MM.1S (cell line): Measurements from ENCODE around the gene ENDOV.

Experiments
- DNase-seq: peaks from one replicate; pipeline ENCODE4 v3.0.0-alpha.2; 2015
- H2AFZ ChIP-seq: fragments of 300-600 bp; sonication (generic); 2 replicates; pipeline ENCODE4 v1.6.0; 2016; ENCODE audit warnings: antibody characterized with exemption, low read length
- H3F3A ChIP-seq: fragments of 300-600 bp; sonication (generic); 2 replicates; pipeline ENCODE4 v1.6.1; 2016; ENCODE audit warnings: mild to moderate bottlenecking, antibody characterized with exemption, low read length, moderate library complexity, mixed read lengths; ENCODE audit not compliant: insufficient read depth
- H3K27ac ChIP-seq: fragments of 300-600 bp; sonication (generic); 2 replicates; pipeline ENCODE4 v1.5.1; 2016; ENCODE audit warnings: mild to moderate bottlenecking, low read length
- H3K27me3 ChIP-seq: fragments of 300-600 bp; sonication (generic); replicated peaks from 2 replicates; pipeline ENCODE4 v1.6.0; 2016; ENCODE audit warnings: low read length; ENCODE audit not compliant: insufficient read depth
- H3K36me3 ChIP-seq: fragments of 300-600 bp; sonication (generic); replicated peaks from 2 replicates; pipeline ENCODE4 v1.6.1; 2016; ENCODE audit warnings: mild to moderate bottlenecking, low read length, mixed read lengths; ENCODE audit not compliant: insufficient read depth
- H3K4me1 ChIP-seq: fragments of 300-600 bp; sonication (generic); 2 replicates; pipeline ENCODE4 v1.6.1; 2016; ENCODE audit warnings: low read length, mixed read lengths
- H3K4me2 ChIP-seq: fragments of 300-600 bp; sonication (generic); 2 replicates; pipeline ENCODE4 v1.6.0; 2016; ENCODE audit warnings: low read depth, low read length
- H3K4me3 ChIP-seq: fragments of 300-600 bp; sonication (generic); 2 replicates; pipeline ENCODE4 v1.5.1; 2016; ENCODE audit warnings: low read length, mixed read lengths
- H3K79me2 ChIP-seq: fragments of 300-600 bp; sonication (generic); 2 replicates; pipeline ENCODE4 v1.6.1; 2016; ENCODE audit warnings: mixed run types, low read length, mixed read lengths
- H3K9ac ChIP-seq: fragments of 300-600 bp; sonication (generic); 2 replicates; pipeline ENCODE4 v1.6.1; 2016; ENCODE audit warnings: low read length, mixed read lengths
- H3K9me2 ChIP-seq: fragments of 300-600 bp; sonication (generic); replicated peaks from 2 replicates; pipeline ENCODE4 v1.6.1; 2016; ENCODE audit warnings: mild to moderate bottlenecking, low read length, mixed read lengths; ENCODE audit not compliant: insufficient read depth
- H3K9me3 ChIP-seq: fragments of 300-600 bp; sonication (generic); replicated peaks from 2 replicates; pipeline ENCODE4 v1.6.1; 2016; ENCODE audit warnings: mild to moderate bottlenecking, low read length, mixed read lengths; ENCODE audit not compliant: insufficient read depth
- H4K20me1 ChIP-seq: fragments of 300-600 bp; sonication (generic); 2 replicates; pipeline ENCODE4 v1.6.1; 2016; ENCODE audit warnings: mild to moderate bottlenecking, low read length, moderate library complexity, mixed read lengths; ENCODE audit not compliant: insufficient read depth
- EZH2 ChIP-seq: fragments of 300-600 bp; sonication (generic); optimal IDR thresholded peaks from 2 replicates; pipeline ENCODE3; 2017; ENCODE audit warnings: low read depth, mild to moderate bottlenecking, antibody characterized with exemption, low read length, mixed read lengths
- EZH2phosphoT487 ChIP-seq: fragments of 300-600 bp; sonication (generic); IDR thresholded peaks from 2 replicates; pipeline ENCODE4 v1.6.1; 2018; ENCODE audit warnings: antibody characterized with exemption, low read length
- TF ChIP-seq, protein P1 (sequence below): fragments of 300-600 bp; sonication (generic); IDR thresholded peaks from 2 replicates; pipeline ENCODE4 v1.5.1; 2016; ENCODE audit warnings: antibody characterized with exemption, low read length, mixed read lengths

The ENDOV gene

GRCh38 chr17:80380555-80381002 lies 34.4 kb upstream of the ENDOV start:
- Histone ChIP-seq H3K79me2 (no peaks in the 10 kb centered on the region), H3K9me2 (no peaks in the 10 kb centered on the region), H3K4me2 (no peak overlapping the region), H3K27ac (no peak overlapping the region), H2AFZ (no peak overlapping the region), H4K20me1 (no peaks in the 10 kb centered on the region), H3K9me3 (no peaks in the 10 kb centered on the region), H3K4me3 (no peak overlapping the region), H3F3A (no peaks in the 10 kb centered on the region), H3K4me1 (no peaks in the 10 kb centered on the region), H3K9ac (no peak overlapping the region), H3K36me3 (no peaks in the 10 kb centered on the region), H3K27me3 (no peaks in the 10 kb centered on the region)
- TF ChIP-seq EZH2phosphoT487 (no peak), EZH2 (no peak)
- TF ChIP-seq, protein P1, sequence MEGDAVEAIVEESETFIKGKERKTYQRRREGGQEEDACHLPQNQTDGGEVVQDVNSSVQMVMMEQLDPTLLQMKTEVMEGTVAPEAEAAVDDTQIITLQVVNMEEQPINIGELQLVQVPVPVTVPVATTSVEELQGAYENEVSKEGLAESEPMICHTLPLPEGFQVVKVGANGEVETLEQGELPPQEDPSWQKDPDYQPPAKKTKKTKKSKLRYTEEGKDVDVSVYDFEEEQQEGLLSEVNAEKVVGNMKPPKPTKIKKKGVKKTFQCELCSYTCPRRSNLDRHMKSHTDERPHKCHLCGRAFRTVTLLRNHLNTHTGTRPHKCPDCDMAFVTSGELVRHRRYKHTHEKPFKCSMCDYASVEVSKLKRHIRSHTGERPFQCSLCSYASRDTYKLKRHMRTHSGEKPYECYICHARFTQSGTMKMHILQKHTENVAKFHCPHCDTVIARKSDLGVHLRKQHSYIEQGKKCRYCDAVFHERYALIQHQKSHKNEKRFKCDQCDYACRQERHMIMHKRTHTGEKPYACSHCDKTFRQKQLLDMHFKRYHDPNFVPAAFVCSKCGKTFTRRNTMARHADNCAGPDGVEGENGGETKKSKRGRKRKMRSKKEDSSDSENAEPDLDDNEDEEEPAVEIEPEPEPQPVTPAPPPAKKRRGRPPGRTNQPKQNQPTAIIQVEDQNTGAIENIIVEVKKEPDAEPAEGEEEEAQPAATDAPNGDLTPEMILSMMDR = no peak
- DNase-seq = no peak

DNA sequence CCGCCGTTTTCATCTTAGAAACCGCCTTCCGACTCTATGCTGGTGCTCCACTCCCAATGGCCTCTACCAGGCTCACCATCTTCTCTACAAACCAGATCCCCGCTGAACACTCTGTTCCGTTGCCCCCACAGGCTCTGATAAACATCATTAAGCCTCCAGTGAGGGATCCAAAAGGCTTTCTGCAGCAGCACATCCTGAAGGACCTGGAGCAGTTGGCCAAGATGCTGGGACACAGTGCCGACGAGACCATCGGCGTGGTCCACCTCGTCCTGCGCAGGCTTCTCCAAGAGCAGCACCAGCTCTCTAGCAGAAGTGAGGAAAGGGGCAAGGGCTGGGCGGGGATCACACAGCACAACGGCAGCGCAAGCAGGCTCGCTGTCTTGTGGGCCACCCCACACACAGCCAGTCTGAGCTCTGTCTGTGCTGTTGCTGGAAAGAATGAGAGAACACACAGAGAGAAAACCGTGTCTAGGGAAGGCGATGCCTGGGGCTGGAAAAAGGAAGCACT lies 33.5 kb upstream of the ENDOV start:
- Histone ChIP-seq H3K79me2 (no peaks in the 10 kb centered on the region), H3K4me1 (no peaks in the 10 kb centered on the region), H3K9ac (no peak overlapping the region), H3K9me2 (no peaks in the 10 kb centered on the region), H3F3A (no peaks in the 10 kb centered on the region), H3K27ac (no peak overlapping the region), H4K20me1 (no peaks in the 10 kb centered on the region), H2AFZ (no peak overlapping the region), H3K27me3 (no peaks in the 10 kb centered on the region), H3K4me2 (no peak overlapping the region), H3K4me3 (no peak overlapping the region), H3K9me3 (no peaks in the 10 kb centered on the region), H3K36me3 (no peaks in the 10 kb centered on the region)
- TF ChIP-seq, protein P1 = no peak
- TF ChIP-seq EZH2 (no peak), EZH2phosphoT487 (no peak)
- no peak for DNase-seq

GRCh38 chr17:80382446-80382845 lies 32.5 kb upstream of the ENDOV start:
- Histone ChIP-seq H3K27ac (no peak overlapping the region), H3K4me1 (no peaks in the 10 kb centered on the region), H3K9ac (no peak overlapping the region), H3K9me3 (no peaks in the 10 kb centered on the region), H3K9me2 (no peaks in the 10 kb centered on the region), H3K27me3 (no peaks in the 10 kb centered on the region), H3K4me2 (no peak overlapping the region), H3K4me3 (no peak overlapping the region), H4K20me1 (no peaks in the 10 kb centered on the region), H3F3A (no peaks in the 10 kb centered on the region), H3K79me2 (no peaks in the 10 kb centered on the region), H2AFZ (no peak overlapping the region), H3K36me3 (no peaks in the 10 kb centered on the region)
- no peak for DNase-seq
- TF ChIP-seq EZH2phosphoT487 = no peak
- TF ChIP-seq, protein P1 = no peak
- TF ChIP-seq EZH2 = no peak
